Measurements from ENCODE around the gene TMEM213.

The TMEM213 gene, protein sequence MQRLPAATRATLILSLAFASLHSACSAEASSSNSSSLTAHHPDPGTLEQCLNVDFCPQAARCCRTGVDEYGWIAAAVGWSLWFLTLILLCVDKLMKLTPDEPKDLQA

DNA sequence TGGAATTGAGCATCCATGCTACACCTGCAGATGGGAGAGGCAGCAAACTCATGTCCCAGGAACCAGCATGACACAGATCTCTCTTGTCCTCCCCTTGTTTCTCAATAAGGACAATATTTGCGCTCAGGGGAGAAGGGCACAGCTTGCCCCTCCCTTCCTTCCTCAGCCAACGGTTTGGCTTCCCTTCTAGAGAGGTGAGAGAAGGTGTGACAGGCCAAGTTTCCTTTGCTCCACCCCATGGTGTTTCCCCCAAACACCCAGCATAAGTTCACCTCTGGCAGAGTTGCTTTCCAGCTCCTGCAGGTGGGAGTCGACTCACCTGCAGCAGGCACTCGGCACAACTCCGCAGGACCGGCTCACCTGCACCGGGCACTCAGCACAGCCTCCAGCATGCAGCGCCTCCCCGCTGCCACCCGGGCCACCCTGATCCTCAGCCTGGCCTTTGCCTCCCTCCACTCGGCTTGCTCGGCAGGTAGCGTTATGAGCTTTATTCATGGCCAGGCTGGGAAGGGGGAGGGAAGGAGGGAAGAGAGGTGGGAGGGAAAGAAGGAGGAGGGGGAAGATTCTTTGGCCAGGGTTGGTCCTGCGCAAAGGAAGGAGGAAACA lies at the start of gene TMEM213, which contains the start of gene ATP6V0A4:
Gene TMEM213, plus strand, starts transcription at position 280 of the 606 bp plus-strand sequence. Its CDS starts 111 bp downstream, at position 391.
Gene ATP6V0A4, minus strand, starts transcription at position 482 of the 606 bp plus-strand sequence. CDS start 26,949 bp downstream, outside the sequence.
- in situ Hi-C loops (cut with MboI; ENCODE audit: low sequenced_read_pairs), result no loop called here

DNA sequence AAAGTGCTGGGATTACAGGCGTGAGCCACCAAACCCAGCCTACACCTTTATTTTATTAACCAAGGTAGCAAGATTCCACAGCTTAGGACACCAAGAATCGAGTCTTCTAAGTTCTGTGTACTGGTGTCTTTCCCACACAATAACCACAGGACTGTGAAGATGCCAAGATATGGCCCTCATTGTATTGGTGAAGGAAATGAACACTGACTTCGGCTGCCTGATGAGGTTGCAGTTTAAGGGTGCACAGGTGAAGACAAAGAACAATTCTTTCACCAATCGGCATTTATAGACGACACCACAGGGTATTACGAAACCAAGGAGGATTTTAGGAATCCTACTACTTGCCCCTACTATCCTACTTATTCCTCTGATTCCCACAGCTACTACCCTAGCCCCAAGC lies 49.1 kb upstream of the TMEM213 start:
- in situ Hi-C loops (cut with MboI; ENCODE audit: low sequenced_read_pairs), result loop anchor here (25.0 kb wide), 1 partner anchor 836 kb away; no protein-coding TSS in a partner anchor

DNA sequence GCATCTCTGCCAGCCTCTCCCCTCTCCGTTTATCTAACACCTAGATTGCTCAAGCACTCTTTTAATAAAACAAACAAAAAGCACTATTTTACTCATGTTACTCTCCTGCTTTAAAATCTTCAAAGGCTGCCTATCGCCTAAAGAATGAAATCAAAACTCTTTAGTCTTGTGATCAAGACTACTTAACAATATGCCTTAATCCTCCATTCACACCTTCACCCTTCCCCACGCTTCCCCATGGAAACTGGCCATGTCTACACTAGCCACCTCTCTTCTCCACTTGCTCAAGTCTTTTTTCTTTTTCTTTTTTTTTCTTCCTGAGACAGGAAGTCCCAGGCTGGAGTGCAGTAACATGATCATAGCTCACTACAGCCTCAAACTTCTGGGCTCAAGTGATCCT lies 47.8 kb upstream of the TMEM213 start:
- in situ Hi-C loops (cut with MboI; ENCODE audit: low sequenced_read_pairs), result loop anchor here (25.0 kb wide), 1 partner anchor 838 kb away; no protein-coding TSS in a partner anchor

DNA sequence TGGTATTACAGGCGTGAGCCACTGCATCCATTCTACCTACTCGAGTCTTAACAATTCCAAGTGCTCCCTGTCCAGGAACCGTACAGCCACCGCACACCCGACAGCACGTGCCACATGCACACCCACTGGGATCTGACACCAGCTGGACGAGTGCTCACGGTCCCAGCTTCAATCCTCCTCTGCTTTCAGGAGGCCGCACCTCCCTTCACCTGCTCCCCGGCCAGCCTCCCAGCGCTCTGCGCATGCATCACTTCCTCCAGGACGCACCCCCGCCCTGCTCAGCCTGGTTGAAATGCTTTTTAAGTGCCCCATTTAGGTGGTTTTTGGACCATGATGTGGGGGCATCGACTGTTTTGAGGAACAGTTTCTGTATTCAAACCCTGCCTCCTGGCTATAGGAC lies 47.3 kb upstream of the TMEM213 start:
- in situ Hi-C loops (cut with MboI; ENCODE audit: low sequenced_read_pairs), result no loop called here

DNA sequence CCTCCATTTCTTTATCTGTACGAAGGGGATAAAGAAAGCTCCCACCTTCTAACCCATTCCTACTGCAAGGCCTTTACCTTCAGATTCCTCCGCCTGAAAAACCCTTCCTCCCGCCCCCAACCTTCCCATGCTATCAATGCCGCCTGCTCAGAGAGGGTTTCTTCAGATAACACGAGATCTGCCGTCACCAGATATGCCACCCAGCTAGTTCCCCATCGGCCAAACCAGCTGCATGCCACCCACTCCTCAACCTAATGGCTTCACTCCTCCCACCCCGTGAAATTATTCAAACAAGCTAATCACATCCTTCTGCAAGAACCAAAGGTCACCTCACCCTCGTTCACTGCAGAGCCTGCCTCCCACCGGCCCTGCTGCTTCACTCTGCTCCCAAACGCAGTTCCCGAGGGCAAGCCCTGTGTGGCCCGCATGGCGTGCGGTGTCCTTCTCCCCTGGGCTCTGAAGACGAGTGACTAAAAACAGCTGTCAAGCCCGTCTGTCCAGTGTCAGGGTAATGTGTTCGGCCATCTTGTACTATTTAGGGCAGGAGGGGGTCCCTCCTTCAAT lies 46.8 kb upstream of the TMEM213 start:
- in situ Hi-C loops (cut with MboI; ENCODE audit: low sequenced_read_pairs), result no loop called here

DNA sequence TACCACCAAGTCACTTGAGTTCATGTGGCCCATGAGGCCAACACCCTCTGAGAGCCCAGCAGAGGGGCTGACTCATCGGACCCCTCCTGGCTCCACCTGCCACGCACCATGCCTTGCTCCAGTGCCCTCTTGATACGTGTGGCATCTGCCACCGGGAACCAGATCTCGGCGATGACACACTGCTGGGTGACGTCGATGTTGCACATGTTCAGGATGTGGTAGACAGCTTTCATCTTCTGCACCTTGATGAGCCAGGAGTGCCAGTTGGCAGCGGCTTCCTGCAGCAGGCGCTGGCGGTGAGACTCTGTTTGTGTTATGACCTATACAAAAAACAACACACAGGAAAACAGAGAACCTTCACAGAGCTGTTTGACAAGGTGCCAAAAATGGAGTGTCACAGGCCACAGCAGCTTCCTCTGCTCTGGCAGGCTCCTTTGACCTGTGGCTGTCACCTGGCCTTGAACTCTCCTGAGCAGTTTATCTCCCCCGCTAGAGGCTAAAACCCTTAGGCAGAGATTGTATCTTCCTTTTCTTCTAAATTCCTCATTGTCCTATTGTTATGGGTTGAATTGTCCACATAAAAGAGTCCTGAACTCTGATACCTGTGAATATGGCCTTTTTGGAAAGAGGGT lies 45.2 kb upstream of the TMEM213 start:
- in situ Hi-C loops (cut with MboI; ENCODE audit: low sequenced_read_pairs), result no loop called here

DNA sequence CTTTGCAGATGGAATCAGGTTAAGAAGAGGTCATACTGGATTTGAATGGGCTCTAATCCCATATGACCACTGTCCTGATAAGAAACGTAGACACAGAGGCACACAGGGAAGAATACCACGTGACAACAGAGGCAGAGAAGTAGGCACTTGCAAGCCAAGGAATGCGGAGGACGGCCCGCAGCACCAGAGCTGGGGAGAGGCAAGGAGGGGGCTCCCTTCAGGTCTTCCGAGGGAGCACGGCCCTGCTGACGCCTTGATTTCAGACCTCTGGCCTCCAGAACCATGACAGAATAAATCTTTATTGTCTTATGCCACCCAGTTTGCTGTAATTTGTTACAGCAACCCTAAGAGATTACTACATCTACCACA lies 44.7 kb upstream of the TMEM213 start:
- in situ Hi-C loops (cut with MboI; ENCODE audit: low sequenced_read_pairs), result no loop called here

DNA sequence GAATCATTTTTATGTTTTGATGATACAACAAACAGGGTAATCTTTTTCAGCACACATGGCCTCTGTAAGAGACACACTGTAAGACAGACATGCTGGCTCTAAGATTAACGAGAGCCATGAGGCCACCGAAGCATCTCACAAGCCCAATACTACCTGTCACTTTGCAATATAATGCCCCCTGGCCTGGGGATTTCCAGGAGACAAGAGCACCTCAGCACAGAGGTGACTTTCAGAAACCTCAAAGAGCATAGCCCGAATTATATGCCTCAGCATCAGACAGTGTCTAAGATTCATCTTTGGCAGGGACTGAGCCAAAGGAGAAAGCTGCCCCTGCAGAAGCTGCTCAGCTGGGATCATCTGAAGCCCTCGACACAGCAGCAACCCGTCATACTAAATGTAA lies 44.2 kb upstream of the TMEM213 start:
- in situ Hi-C loops (cut with MboI; ENCODE audit: low sequenced_read_pairs), result no loop called here

DNA sequence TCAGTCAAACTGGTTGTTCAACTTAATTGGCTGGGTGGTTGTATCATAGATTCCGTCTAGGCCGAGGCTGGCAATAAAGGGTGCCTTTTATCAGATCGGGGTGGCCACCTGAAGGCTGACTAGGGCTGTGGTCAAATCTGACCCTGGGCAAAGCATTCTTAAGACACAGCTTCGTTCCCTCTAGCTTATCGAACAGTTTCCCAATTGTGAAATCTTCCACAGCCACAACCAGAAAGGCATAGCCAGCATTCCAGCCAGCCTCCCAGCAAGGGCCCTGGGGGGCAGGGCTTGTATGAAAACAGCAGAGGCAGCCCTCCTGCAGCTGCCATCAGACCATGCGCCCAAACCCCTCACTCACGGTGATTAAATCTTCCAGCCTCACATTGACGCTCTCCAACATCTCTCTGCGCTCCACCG lies 42.5 kb upstream of the TMEM213 start:
- in situ Hi-C loops (cut with MboI; ENCODE audit: low sequenced_read_pairs), result no loop called here

DNA sequence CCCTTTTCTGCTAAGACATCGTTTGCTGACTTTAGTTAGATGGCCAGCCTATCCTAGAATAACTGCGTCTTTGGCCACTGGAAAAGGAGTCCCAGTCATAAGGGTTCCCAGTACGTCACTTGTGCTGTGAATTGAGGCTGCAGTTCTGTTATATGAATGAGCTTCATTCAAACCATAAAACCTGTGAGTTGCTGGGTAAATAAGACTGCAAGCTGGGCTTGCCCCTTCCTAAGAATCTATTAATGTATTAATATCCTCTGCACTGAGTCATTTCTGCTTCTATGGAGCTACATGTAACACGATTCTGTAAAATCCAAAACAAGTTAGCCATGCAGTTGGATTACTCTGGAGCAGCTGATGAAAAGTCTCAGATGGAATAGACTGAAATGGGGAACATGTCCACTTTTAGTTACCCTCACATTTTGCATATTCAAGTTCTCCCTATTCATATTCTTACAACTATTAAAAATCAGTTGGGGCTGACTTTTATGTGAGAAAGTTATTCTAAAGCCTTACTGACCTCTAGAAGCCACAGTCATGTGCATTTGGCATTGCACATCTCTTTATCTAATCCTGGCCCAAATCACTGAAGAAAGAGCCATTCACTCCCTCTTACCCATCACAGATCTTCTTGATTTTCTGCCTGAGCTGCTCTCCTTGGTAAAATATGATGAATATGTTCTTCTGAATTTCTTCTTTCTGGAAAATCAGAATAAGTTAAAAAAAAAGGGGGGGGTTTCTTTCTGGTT lies 41.8 kb upstream of the TMEM213 start:
- in situ Hi-C loops (cut with MboI; ENCODE audit: low sequenced_read_pairs), result no loop called here

DNA sequence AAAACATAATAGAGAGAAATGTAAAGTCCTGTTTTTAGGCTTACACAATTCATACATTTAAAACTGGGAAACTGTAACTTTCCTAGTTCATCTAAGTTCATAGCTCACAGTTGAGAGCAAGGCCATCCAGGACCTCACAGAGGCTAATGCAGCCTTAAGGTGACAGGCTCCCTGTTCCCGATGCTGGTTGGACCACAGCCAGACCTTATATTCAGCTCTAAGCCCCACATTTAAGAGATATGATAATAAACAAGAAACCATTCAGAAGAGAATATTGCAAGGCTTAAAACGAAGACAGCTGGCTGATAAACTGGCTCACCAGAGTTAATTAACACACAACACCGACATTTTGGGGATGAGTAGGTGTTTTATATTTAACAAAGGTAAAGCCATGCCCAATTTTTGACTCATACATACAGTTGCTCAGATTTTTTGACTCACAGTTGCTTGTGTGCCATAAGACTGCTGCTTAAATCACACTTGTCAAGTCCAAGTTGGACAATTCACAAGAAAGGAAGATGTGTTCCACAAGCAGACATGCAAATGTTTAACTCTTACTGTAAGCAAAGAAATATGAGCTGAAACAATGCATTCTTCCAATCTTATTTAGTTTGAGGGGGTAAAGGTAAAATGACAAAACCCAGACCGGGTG lies 41.1 kb upstream of the TMEM213 start:
- in situ Hi-C loops (cut with MboI; ENCODE audit: low sequenced_read_pairs), result no loop called here

DNA sequence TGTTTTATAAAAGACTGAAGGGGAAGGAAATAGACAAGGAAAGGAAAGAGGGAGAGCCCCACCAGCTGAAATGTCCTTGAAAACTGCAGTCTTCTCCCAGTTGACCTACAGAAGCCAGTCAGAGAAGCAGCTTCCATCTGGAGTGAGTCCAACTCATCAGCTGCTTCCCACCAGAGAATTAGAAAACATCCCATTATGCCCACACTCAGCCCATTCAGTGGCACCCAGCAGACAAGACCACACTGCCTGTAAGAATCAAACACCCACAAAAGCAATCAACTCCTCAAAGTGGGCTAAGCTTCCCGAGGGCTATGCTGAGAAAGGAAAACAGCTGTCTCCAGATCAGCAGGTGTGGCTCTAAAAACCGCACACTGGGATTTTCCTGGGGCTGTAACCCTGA lies 29.6 kb upstream of the TMEM213 start:
- in situ Hi-C loops (cut with MboI; ENCODE audit: low sequenced_read_pairs), result no loop called here

DNA sequence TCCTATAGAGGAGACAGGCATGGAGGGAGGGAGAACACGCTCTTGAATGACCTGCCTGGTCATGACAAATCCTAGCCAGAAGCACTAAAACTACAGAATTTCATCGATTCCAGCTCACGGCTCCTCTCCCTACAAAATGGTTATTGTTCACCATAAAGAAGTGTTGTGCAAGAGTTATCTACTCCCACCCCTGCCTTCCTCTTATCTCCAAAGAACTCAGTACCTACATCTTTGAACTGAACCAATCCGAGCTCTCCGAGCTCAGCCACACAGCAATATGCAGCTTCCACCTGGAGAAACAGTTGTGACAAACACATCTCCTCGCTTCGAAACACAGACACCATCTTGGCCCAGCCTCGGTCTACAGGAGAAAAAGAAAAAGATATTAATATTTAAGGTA lies 26.9 kb upstream of the TMEM213 start:
- in situ Hi-C loops (cut with MboI; ENCODE audit: low sequenced_read_pairs), result no loop called here

DNA sequence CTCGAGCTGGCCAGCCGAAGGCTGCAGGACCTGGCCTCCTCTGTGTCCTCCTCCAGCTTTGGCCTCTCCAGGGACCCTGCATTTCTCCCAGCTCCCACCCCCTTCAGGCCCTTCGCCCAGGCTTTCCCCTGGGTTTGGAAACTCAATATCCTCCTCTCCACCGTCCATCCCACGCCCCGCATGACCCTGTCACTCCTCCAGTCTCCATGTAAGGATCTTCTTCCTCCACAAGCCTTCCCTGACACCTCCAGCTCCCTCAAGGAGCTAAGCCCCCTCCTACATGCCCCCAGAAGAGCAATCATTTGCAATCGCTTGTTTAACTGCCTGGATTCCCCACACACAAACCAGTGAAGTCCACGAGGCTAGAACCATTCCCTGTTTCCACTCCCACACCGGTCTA lies 24.6 kb upstream of the TMEM213 start:
- in situ Hi-C loops (cut with MboI; ENCODE audit: low sequenced_read_pairs), result no loop called here

DNA sequence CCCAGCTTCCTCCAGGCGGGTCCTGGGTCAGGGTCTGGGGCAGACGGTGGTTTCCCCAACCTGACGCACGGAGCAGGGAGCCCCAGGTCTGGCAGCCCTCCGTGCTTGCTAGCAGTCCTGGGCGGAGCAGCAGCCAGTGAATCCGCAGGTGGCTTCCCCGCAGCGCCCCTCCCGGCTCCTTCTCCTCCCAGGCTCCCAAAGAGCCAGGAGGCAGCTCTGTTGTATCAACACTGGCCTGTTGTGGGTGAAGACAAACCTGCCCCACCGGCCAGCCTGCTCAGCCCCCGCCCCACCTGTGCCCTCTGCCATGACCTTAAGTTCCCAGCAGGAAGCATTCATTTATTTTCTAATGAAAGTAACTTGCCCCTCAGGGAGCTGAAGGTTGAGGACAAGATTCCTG lies 24.0 kb upstream of the TMEM213 start:
- in situ Hi-C loops (cut with MboI; ENCODE audit: low sequenced_read_pairs), result no loop called here

DNA sequence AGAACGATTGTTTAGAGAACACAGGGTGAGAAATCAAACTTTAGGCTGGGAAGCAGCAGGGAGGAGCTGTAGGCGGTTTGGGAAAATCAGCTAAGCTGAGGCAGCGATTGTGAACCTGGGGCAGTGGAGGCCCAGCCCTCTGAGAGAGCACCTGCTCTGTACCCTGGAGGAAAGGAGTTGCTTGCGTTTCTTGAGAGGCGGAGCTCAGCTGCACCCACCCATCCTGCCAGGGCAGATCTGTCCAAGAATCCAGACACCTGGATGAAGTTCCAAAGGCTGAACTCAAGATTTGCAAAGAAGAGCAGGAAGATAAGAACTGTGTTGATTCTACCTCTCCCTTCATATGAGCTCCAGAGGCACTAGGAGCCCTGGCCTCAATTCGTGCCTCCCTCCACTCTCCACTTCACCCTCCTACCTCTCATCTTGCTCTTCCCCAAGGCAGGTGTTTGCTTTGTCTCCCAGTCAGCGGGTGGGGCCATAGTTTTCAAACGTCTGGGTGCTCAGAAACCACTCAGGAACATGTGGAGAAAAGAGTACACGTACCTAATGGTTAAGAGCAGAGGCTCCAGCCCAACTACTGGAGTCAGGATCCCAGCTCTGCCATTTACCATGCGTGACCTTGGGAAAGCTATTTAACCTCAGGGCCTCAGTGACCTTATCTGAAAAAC lies 21.5 kb upstream of the TMEM213 start:
- in situ Hi-C loops (cut with MboI; ENCODE audit: low sequenced_read_pairs), result no loop called here

DNA sequence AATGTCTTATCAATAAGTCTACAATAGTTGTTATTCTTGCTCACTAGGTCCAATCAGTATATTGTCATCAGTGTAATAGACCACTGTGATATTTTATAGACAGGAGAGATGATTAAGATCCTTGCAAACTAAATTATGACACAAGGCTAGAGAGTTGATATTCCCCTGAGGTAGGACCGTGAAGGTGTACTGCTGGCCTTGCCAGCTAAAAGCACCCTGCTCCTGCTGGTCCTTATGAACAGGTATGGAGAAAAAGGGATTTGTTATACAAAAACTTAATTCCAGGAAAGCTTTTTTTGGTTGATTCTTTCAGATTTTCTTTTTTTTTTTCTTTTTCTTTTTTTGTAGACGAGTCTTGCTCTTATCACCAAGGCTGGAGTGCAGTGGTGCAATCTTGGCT lies 16.8 kb upstream of the TMEM213 start:
- in situ Hi-C loops (cut with MboI; ENCODE audit: low sequenced_read_pairs), result no loop called here

DNA sequence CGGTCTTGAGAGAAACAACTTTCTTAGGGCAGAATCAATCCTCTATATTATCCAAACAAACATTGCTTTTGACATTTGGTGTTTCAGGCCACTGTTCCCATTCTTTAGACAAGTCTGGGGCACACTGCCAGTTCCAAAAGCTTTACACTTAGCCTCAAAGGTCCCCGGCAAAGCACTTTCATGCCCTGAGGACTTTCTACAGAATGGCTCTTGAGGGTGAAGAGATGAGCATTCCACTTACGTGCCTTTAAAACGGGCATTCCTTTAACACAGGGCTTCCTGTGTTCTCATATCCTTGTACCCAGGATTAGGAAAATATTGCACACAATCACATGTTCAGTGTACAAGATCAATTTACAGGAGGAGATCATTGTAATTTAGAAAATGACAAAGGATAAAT lies 13.1 kb upstream of the TMEM213 start:
- in situ Hi-C loops (cut with MboI; ENCODE audit: low sequenced_read_pairs), result no loop called here

DNA sequence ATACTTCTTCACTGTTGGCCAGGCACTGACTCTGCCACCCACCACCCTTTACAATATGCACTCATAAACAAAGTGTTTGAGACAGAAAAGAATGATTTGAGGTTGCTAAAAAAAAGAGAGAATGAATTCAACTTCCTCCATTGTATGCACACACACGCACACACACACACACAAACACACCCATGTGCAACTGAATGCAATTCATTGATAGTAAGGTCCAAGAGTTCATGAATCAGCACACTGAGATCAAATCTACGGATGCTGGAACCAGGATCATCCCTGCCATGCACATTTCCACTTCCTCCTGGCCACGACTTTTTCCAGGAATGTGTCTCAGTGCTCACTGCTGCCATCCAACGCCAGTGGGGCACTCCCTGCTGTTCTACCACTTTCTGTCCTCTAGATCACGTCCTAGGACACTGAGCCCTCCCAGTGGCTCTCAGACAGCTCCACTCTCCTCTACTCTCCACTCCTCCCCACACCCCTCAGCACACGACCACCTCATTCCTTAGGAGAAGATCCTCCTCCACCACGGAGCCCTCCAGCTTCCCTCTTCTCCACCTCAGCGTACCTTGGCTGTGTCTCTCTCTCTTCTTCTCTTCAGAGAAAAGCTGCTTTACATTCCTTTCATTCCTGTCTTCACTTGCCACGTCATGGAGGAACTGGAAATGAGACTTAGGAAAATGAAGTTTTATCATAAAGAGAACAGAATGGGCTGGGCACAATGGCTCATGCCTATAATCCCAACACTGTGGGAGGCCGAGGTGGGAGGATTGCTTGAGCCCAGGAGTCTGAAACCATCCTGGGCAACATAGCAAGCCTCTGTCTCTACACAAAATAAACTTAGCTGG lies 12.0 kb upstream of the TMEM213 start:
- in situ Hi-C loops (cut with MboI; ENCODE audit: low sequenced_read_pairs), result no loop called here
